ENCODE results near the gene CWC22.

Gene CWC22

DNA sequence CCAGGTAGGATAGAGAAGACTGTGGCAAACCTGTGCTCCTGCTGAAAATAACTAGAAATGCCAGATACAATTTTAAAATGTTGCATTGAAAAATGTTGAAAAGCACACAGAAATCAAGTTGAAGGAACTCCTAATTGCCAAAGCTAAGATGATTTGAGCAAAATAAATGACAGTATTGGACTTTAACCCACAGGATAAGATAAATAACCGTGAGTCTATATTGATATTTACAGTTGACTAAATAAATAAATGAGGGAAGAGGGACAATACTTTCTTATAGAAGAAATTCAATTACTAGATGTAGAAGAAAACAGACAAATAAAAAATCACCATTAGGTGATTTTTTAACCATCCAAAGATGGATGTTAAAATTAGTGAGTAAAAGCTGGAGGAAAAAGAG lies 59.0 kb downstream of the CWC22 start:
- H3K27me3 ChIP-seq (ENCODE audit: insufficient read depth, poor library complexity, severe bottlenecking): no peaks in the 10 kb centered on the region
- ATAC-seq (ENCODE audit: low read depth): no peak

DNA sequence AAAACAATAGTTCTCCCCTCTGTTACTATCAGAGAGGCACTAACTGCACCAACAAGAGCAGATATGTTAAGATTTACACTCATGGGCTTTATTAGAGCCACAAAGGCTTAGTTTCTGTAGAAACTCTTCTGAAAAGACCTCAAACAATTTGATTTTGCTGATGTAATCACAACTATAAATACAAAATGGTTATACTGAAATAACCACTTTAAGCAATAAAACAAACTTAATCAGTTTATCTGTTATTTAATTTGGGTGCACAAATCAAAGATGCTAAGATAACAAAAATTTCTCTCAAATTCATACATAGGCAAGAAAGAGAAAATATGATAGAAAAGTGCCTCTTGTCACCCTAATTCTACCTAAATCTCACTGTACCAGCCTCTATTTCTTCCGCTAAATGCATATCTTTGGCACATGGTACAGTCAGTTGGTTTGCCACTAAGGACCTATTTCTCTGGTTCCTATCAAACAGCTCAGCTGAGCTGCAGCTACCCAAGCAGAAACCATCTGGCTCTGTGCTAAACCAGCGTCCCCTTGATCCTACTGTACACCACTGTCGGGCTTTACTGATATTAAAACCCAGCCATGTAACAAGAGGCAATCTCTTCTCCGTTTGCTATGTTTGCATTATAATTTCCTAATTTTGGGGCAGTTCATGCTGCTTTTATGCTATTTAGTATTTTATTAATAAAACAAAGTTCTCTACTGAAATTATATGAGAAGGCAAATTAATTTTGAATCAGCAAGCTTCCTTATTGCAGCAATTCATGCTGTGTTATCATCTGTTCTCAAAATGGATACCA lies 60.1 kb downstream of the CWC22 start:
- no peak overlapping the region for H3K4me3 ChIP-seq (ENCODE audit: severe bottlenecking)
- no peaks in the 10 kb centered on the region for H3K9me3 ChIP-seq (ENCODE audit: severe bottlenecking)
- H3K4me1 ChIP-seq (ENCODE audit: insufficient read depth, poor library complexity, severe bottlenecking): no peaks in the 10 kb centered on the region
- H3K27ac ChIP-seq (ENCODE audit: poor library complexity, severe bottlenecking): no peak overlapping the region
- DNase-seq (ENCODE audit: low spot score): no peak
- no peak for ATAC-seq (ENCODE audit: low read depth)
- TF ChIP-seq, protein P1, sequence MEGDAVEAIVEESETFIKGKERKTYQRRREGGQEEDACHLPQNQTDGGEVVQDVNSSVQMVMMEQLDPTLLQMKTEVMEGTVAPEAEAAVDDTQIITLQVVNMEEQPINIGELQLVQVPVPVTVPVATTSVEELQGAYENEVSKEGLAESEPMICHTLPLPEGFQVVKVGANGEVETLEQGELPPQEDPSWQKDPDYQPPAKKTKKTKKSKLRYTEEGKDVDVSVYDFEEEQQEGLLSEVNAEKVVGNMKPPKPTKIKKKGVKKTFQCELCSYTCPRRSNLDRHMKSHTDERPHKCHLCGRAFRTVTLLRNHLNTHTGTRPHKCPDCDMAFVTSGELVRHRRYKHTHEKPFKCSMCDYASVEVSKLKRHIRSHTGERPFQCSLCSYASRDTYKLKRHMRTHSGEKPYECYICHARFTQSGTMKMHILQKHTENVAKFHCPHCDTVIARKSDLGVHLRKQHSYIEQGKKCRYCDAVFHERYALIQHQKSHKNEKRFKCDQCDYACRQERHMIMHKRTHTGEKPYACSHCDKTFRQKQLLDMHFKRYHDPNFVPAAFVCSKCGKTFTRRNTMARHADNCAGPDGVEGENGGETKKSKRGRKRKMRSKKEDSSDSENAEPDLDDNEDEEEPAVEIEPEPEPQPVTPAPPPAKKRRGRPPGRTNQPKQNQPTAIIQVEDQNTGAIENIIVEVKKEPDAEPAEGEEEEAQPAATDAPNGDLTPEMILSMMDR (IDR thresholded peaks at IDR 0.05; ENCODE audit: poor library complexity, severe bottlenecking): no peak
- H3K36me3 ChIP-seq (ENCODE audit: low read depth): peaks cover 70% of the 10 kb centered on the region
- H3K27me3 ChIP-seq (ENCODE audit: insufficient read depth, poor library complexity, severe bottlenecking): no peaks in the 10 kb centered on the region

More for the DNA sequence above, 59.0 kb downstream of the CWC22 start:
- H3K36me3 ChIP-seq (ENCODE audit: low read depth): peaks cover 81% of the 10 kb centered on the region
- no peak overlapping the region for H3K27ac ChIP-seq (ENCODE audit: poor library complexity, severe bottlenecking)
- TF ChIP-seq, protein P1 (IDR thresholded peaks at IDR 0.05; ENCODE audit: poor library complexity, severe bottlenecking): no peak
- no peak overlapping the region for H3K4me3 ChIP-seq (ENCODE audit: severe bottlenecking)
- H3K4me1 ChIP-seq (ENCODE audit: insufficient read depth, poor library complexity, severe bottlenecking): no peaks in the 10 kb centered on the region
- no peak for DNase-seq (ENCODE audit: low spot score)
- H3K9me3 ChIP-seq (ENCODE audit: severe bottlenecking): no peaks in the 10 kb centered on the region

DNA sequence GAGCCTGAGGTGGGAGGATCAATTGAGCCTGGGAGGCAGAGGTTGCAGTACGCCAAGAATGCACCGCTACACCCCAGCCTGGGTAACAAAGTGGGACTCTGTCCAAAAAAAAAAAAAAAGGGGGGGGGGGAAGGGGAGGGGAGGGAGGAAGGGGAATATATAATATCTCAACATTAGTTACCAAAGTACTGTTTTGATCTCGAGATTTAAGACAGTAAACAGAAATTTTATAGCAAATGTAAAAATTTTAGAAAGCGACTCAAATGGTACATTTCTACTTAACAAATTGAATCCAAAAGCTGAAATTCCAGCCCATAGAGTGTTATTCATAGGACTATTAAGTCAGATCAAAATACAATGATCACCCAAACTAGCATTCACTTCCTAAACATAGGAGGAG lies 60.8 kb downstream of the CWC22 start:
- ATAC-seq (ENCODE audit: low read depth): no peak
- Histone ChIP-seq H3K36me3 (ENCODE audit: low read depth) (peaks cover 64% of the 10 kb centered on the region), H3K9me3 (ENCODE audit: severe bottlenecking) (no peaks in the 10 kb centered on the region), H3K27me3 (ENCODE audit: insufficient read depth, poor library complexity, severe bottlenecking) (no peaks in the 10 kb centered on the region), H3K27ac (ENCODE audit: poor library complexity, severe bottlenecking) (no peak overlapping the region), H3K4me1 (ENCODE audit: insufficient read depth, poor library complexity, severe bottlenecking) (no peaks in the 10 kb centered on the region), H3K4me3 (ENCODE audit: severe bottlenecking) (no peak overlapping the region)
- TF ChIP-seq, protein P1 (IDR thresholded peaks at IDR 0.05; ENCODE audit: poor library complexity, severe bottlenecking): no peak
- no peak for DNase-seq (ENCODE audit: low spot score)

DNA sequence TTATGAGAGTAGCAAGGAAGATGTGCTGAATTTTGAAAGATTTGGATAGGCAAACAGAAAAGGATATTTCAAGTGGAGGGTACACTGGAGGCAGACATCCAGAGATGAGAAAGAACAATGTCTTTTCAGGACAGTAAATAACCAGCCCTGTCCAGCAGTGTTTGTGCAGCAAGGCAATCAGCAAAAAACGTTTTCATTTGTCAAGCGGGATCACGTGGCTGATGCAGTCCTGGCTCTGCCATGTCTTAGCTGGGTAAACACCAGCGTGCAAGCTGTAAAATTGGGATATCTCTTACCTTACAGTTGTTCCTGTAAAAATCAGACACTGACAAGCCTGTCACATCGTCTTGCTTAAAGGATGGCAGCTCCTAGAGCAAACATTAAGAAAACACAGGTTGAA lies 67.8 kb downstream of the CWC22 start:
- ATAC-seq (ENCODE audit: low read depth) (no peak), DNase-seq (ENCODE audit: low spot score) (no peak)
- H3K36me3 ChIP-seq (ENCODE audit: low read depth): peaks cover 4% of the 10 kb centered on the region
- H3K27me3 ChIP-seq (ENCODE audit: insufficient read depth, poor library complexity, severe bottlenecking): no peaks in the 10 kb centered on the region
- no peaks in the 10 kb centered on the region for H3K4me1 ChIP-seq (ENCODE audit: insufficient read depth, poor library complexity, severe bottlenecking)
- H3K27ac ChIP-seq (ENCODE audit: poor library complexity, severe bottlenecking): no peak overlapping the region
- H3K9me3 ChIP-seq (ENCODE audit: severe bottlenecking): no peaks in the 10 kb centered on the region
- TF ChIP-seq, protein P1 (IDR thresholded peaks at IDR 0.05; ENCODE audit: poor library complexity, severe bottlenecking): no peak
- no peak overlapping the region for H3K4me3 ChIP-seq (ENCODE audit: severe bottlenecking)

DNA sequence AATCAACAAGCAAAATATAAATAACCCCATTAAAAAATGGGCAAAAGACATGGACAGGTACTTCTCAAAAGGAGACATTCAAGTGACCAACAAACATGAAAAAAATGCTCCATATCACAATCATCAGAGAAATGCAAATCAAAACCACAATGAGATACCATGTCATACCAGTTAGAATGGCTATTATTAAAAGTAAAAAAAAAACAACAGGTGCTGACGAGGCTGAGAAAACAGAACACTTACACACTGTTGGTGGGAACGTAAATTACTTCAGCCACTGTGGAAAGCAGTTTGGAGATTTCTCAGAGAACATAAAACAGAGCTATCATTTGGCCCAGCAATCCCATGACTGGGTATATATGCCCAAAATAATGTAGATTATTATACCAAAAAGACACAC lies 69.1 kb downstream of the CWC22 start:
- TF ChIP-seq, protein P1 (IDR thresholded peaks at IDR 0.05; ENCODE audit: poor library complexity, severe bottlenecking): no peak
- Histone ChIP-seq H3K36me3 (ENCODE audit: low read depth) (0 out of 2 replicates have a peak, but pooled peaks cover 3% of the 10 kb centered on the region), H3K4me1 (ENCODE audit: insufficient read depth, poor library complexity, severe bottlenecking) (no peaks in the 10 kb centered on the region), H3K27ac (ENCODE audit: poor library complexity, severe bottlenecking) (no peak overlapping the region), H3K9me3 (ENCODE audit: severe bottlenecking) (no peaks in the 10 kb centered on the region), H3K4me3 (ENCODE audit: severe bottlenecking) (no peak overlapping the region), H3K27me3 (ENCODE audit: insufficient read depth, poor library complexity, severe bottlenecking) (no peaks in the 10 kb centered on the region)
- DNase-seq (ENCODE audit: low spot score) (no peak), ATAC-seq (ENCODE audit: low read depth) (no peak)

All from RWPE2 (cell line).